PFSK-1 (cell line): ENCODE measurements around the gene PCNT. TPM values are rescaled to one million over a fixed set of nuclear protein-coding genes. Genes with fewer than 3 reads are reported as not detected.
A peak's percentile ranks its signal among the peaks of the same experiment; 100 is the strongest.

Experiments
- FOXP2 ChIP-seq: optimal IDR thresholded peaks from 2 replicates; pipeline ENCODE3; 2011; ENCODE audit warnings: borderline replicate concordance, control low read depth, inconsistent platforms; ENCODE audit not compliant: insufficient read depth; ENCODE audit errors: extremely low read length, extremely low read depth
- POLR2AphosphoS5 ChIP-seq: IDR thresholded peaks from 2 replicates; pipeline ENCODE4 v1.6.1; 2012; ENCODE audit warnings: low read depth, mild to moderate bottlenecking, control low read depth, low read length, moderate library complexity
- SIN3A ChIP-seq: IDR thresholded peaks from 2 replicates; pipeline ENCODE4 v1.6.1; 2012; ENCODE audit warnings: mild to moderate bottlenecking, low read length, moderate library complexity, borderline replicate concordance; ENCODE audit not compliant: insufficient read depth
- TAF1 ChIP-seq: IDR thresholded peaks from 2 replicates; pipeline ENCODE4 v1.6.1; 2012; ENCODE audit warnings: low read length, control low read depth, borderline replicate concordance; ENCODE audit not compliant: insufficient read depth
- polyA plus RNA-seq: library from polyadenylated mRNA; unstranded; fragments of >200 nt; gene quantifications from one replicate; pipeline ENCODE4 v1.2.1, GENCODE V29; 2012; ENCODE audit warnings: low read depth, missing spikeins; ENCODE audit not compliant: insufficient read length
- TF ChIP-seq, protein P1 (sequence below), 2 experiments: IDR thresholded peaks; 2 replicates each; pipeline versions ENCODE4 v1.6.1 to v1.8.0; 2011 to 2012; ENCODE audit warnings: low read depth in 2 of 2, low read length in 2 of 2, control low read depth in 1 of 2, inconsistent platforms in 1 of 2, mild to moderate bottlenecking in 1 of 2, moderate library complexity in 1 of 2; ENCODE audit not compliant: insufficient read depth in 1 of 2

Gene PCNT, protein sequence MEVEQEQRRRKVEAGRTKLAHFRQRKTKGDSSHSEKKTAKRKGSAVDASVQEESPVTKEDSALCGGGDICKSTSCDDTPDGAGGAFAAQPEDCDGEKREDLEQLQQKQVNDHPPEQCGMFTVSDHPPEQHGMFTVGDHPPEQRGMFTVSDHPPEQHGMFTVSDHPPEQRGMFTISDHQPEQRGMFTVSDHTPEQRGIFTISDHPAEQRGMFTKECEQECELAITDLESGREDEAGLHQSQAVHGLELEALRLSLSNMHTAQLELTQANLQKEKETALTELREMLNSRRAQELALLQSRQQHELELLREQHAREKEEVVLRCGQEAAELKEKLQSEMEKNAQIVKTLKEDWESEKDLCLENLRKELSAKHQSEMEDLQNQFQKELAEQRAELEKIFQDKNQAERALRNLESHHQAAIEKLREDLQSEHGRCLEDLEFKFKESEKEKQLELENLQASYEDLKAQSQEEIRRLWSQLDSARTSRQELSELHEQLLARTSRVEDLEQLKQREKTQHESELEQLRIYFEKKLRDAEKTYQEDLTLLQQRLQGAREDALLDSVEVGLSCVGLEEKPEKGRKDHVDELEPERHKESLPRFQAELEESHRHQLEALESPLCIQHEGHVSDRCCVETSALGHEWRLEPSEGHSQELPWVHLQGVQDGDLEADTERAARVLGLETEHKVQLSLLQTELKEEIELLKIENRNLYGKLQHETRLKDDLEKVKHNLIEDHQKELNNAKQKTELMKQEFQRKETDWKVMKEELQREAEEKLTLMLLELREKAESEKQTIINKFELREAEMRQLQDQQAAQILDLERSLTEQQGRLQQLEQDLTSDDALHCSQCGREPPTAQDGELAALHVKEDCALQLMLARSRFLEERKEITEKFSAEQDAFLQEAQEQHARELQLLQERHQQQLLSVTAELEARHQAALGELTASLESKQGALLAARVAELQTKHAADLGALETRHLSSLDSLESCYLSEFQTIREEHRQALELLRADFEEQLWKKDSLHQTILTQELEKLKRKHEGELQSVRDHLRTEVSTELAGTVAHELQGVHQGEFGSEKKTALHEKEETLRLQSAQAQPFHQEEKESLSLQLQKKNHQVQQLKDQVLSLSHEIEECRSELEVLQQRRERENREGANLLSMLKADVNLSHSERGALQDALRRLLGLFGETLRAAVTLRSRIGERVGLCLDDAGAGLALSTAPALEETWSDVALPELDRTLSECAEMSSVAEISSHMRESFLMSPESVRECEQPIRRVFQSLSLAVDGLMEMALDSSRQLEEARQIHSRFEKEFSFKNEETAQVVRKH (N-terminal part only)
- 30.4 TPM for polyA plus RNA-seq

DNA sequence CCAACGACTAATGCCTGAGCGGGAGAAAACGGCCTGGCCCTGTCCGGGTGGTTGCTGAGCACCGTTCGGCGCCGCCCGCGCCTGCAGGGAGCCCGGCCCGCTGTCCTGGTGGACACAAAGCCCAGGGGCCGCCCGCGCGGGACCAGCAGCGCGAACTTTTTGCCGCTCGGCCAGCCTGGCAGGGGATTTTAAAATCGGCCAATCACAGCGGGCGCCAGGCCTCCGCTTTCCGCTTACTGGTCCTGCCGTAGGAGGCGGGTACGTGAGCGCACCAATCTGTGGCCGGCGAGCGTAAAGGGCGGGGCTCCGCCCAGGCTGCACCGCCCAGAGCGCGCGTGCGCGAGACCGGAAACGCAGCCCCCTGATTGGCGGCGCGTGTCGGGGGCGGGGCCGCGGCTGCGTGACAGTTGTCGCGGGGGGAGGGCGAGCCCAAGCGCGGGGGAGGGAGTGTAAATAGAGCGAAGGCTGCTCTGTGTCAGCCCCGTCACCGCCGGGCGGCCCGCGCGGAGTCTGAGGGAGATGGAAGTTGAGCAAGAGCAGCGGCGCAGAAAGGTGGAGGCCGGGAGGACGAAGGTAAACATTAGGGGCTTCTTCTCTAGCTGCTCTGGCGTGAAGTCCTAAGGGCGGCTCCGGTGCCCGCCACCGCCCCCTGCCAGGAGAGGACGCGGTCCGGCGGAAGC lies at the start of gene PCNT, which contains the start of gene C21orf58:
Gene PCNT, plus strand, starts transcription at position 447 of the 680 bp plus-strand sequence. Its CDS starts 73 bp downstream, at position 520.
Gene C21orf58, minus strand, starts transcription at position 161 of the 680 bp plus-strand sequence. CDS start 1,132 bp downstream, outside the sequence.
- peak; percentile 95 for TF ChIP-seq TAF1
- TF ChIP-seq, protein P1, sequence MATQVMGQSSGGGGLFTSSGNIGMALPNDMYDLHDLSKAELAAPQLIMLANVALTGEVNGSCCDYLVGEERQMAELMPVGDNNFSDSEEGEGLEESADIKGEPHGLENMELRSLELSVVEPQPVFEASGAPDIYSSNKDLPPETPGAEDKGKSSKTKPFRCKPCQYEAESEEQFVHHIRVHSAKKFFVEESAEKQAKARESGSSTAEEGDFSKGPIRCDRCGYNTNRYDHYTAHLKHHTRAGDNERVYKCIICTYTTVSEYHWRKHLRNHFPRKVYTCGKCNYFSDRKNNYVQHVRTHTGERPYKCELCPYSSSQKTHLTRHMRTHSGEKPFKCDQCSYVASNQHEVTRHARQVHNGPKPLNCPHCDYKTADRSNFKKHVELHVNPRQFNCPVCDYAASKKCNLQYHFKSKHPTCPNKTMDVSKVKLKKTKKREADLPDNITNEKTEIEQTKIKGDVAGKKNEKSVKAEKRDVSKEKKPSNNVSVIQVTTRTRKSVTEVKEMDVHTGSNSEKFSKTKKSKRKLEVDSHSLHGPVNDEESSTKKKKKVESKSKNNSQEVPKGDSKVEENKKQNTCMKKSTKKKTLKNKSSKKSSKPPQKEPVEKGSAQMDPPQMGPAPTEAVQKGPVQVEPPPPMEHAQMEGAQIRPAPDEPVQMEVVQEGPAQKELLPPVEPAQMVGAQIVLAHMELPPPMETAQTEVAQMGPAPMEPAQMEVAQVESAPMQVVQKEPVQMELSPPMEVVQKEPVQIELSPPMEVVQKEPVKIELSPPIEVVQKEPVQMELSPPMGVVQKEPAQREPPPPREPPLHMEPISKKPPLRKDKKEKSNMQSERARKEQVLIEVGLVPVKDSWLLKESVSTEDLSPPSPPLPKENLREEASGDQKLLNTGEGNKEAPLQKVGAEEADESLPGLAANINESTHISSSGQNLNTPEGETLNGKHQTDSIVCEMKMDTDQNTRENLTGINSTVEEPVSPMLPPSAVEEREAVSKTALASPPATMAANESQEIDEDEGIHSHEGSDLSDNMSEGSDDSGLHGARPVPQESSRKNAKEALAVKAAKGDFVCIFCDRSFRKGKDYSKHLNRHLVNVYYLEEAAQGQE (IDR thresholded peaks at IDR 0.05; ENCODE audit: insufficient read depth in 1 of 2, low read depth in 2 of 2, low read length in 2 of 2), result peak in 1 of 2 experiments; percentile 72; a peak in 2 of 4 replicates
- no peak for TF ChIP-seq FOXP2
- TF ChIP-seq SIN3A, result peak; percentile 85; the same call in 1 of the 2 replicates
- TF ChIP-seq POLR2AphosphoS5, result peak; percentile 93

DNA sequence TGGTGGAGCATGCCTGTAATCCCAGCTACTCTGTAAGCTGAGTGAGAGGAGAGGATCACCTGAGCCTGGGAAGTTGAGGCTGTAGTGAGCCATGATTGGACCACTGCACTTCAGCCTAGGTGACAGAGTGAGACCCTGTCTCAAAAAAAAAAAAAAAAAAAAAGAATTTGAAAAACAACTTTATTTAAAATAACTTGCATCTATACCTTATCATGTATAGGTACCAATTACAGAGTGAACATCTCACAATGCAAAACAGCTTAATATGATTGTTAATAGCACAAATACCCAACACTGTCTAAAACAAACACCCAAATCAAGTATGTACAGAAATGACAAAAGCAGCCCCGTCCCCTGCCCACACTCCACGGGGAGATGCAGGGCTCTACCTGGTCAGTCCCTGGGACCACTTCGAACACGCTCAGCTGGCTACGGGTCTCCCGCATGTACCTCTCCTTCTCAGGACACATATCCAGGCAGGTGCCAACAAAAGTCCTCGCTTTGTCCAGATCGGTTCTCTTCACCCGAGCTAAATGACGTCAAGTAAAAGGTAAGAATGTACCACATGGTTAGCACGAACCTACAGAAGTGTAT lies 49.1 kb upstream of the PCNT start:
- TF ChIP-seq TAF1 (no peak), SIN3A (no peak), FOXP2 (no peak), POLR2AphosphoS5 (no peak)
- TF ChIP-seq, protein P1 (IDR thresholded peaks at IDR 0.05; ENCODE audit: insufficient read depth in 1 of 2, low read depth in 2 of 2, low read length in 2 of 2), result no peak

- TF ChIP-seq POLR2AphosphoS5, result no peak
- peak; percentile 61; the same call in 1 of the 2 replicates for TF ChIP-seq SIN3A
Observed at GRCh38 chr21:46284077-46284644, 39.8 kb upstream of the PCNT start.

- TF ChIP-seq POLR2AphosphoS5, result no peak
- TF ChIP-seq FOXP2, result no peak
- TF ChIP-seq, protein P1 (IDR thresholded peaks at IDR 0.05; ENCODE audit: insufficient read depth in 1 of 2, low read depth in 2 of 2, low read length in 2 of 2), result no peak
- TF ChIP-seq TAF1, result no peak
- TF ChIP-seq SIN3A, result no peak
Observed at GRCh38 chr21:46284733-46285132, 39.2 kb upstream of the PCNT start.
